Transverse colon (tissue), 4 donors: ENCODE measurements around the gene GMDS. TPM values are rescaled to one million over a fixed set of nuclear protein-coding genes. Genes with fewer than 3 reads are reported as not detected.

Experiments used
- DNase-seq: peaks from one replicate; pipeline ENCODE4 v3.0.0-alpha.2; 2019
- H3K27ac ChIP-seq, 4 donors: fragments of 200-600 bp; sonication (generic); 2 replicates each; pipeline ENCODE4 v1.5.1; 2016 to 2018; ENCODE audit warnings: inconsistent platforms in 4 of 4
- H3K27me3 ChIP-seq: fragments of 200-600 bp; sonication (generic); 2 replicates; pipeline ENCODE4 v1.5.1; 2017; ENCODE audit warnings: inconsistent platforms
- H3K36me3 ChIP-seq, 4 donors: fragments of 200-600 bp; sonication (generic); 2 replicates each; pipeline ENCODE4 v1.5.1; 2017 to 2019; ENCODE audit warnings: inconsistent platforms in 4 of 4
- H3K4me1 ChIP-seq, 4 donors: fragments of 200-600 bp; sonication (generic); 2 replicates each; pipeline ENCODE4 v1.5.1; 2017 to 2020; ENCODE audit warnings: inconsistent platforms in 4 of 4
- H3K4me3 ChIP-seq, 4 donors: fragments of 200-600 bp; sonication (generic); 1 replicate in 1 of 4; 2 replicates in 3 of 4; pipeline versions ENCODE4 v1.5.1 to v1.6.1; 2017 to 2019; ENCODE audit warnings: inconsistent platforms in 4 of 4
- H3K9me3 ChIP-seq, 2 donors: fragments of 200-600 bp; sonication (generic); 2 replicates each; pipeline ENCODE4 v1.5.1; 2017 to 2019; ENCODE audit warnings: inconsistent platforms in 2 of 2
- CTCF ChIP-seq, 5 experiments: fragments of 200-600 bp in 3 of 5; fragments of 450-650 bp in 2 of 5; sonication (generic) in 3 of 5; IDR thresholded peaks; 1 replicate in 2 of 5; 2 replicates in 3 of 5; pipeline ENCODE4 v1.5.1; 2016 to 2017; ENCODE audit warnings: antibody characterized with exemption in 5 of 5, inconsistent platforms in 3 of 5, mild to moderate bottlenecking in 2 of 5, moderate library complexity in 1 of 5
- EP300 ChIP-seq: sonication (generic); formaldehyde crosslinking; IDR thresholded peaks from one replicate; pipeline ENCODE4 v1.6.1; 2017; ENCODE audit warnings: antibody characterized with exemption, low read depth
- POLR2A ChIP-seq: fragments of 450-650 bp; IDR thresholded peaks from one replicate; pipeline ENCODE4 v1.6.1; 2016; ENCODE audit warnings: antibody characterized with exemption, mild to moderate bottlenecking, moderate library complexity
- POLR2AphosphoS5 ChIP-seq, 3 donors: sonication (generic); formaldehyde crosslinking; IDR thresholded peaks; one replicate each; pipeline ENCODE4 v1.6.1; 2016; ENCODE audit warnings: antibody characterized with exemption in 3 of 3
- WGBS, 2 donors: methylation state at CpG; one replicate each; pipeline ENCODE4 v1.1.5; 2018; ENCODE audit warnings: low coverage in 1 of 2; 5-methylcytosine and 5-hydroxymethylcytosine counted together
- in situ Hi-C, 4 donors: fragments of 200-750 bp; cut with MboI; loops; one replicate each; pipeline versions ENCODE4 v1.15.0 to v1.15.1; 2017; ENCODE audit warnings: low sequenced_read_pairs in 3 of 4, low pct_ligation_motif_present in 1 of 4, low pct_unique_long_range_greater_than_20kb in 1 of 4
- intact Hi-C: fragments of 100-400 bp; cut with DNase I; formaldehyde crosslinking; loops from one replicate; pipeline ENCODE4 v1.15.1; 2023; ENCODE audit warnings: low total_unique reads
- total RNA-seq, 4 donors: library from RNA; depleted of rRNA; stranded (reverse); fragments of >200 nt; gene quantifications; one replicate each; pipeline ENCODE4 v1.1.0, GENCODE V29; 2016

GMDS gene
- total RNA-seq, 4 donors from 2014 or later = 66.2 to 546 (median 102) TPM

- in situ Hi-C loops (no loop called here), intact Hi-C loops (loop anchor here (1.0 kb wide), 1 partner anchor 35 kb away; no protein-coding TSS in a partner anchor)
- TF ChIP-seq POLR2A (no peak), EP300 (no peak), CTCF (IDR thresholded peaks at IDR 0.05) (no peak), POLR2AphosphoS5 (IDR thresholded peaks at IDR 0.05) (no peak)
- Histone ChIP-seq H3K27ac (no peak overlapping the region), H3K36me3 (no peaks in the 10 kb centered on the region), H3K4me3 (no peak overlapping the region), H3K4me1 (no peaks in the 10 kb centered on the region), H3K27me3 (no peaks in the 10 kb centered on the region), H3K9me3 (no peaks in the 10 kb centered on the region)
- WGBS, 2 donors = 90 to 92% methylated on average over 5 to 6 of the region's 6 CpGs
- DNase-seq = no peak
These were observed 302.6 kb downstream of the GMDS start for GRCh38 chr6:1942834-1943233.

GRCh38 chr6:1941534-1941933 lies 303.9 kb downstream of the GMDS start:
- 86 to 87% methylated on average over 4 of the region's 4 CpGs for WGBS, 2 donors
- Histone ChIP-seq H3K27me3 (no peaks in the 10 kb centered on the region), H3K36me3 (no peaks in the 10 kb centered on the region), H3K4me3 (no peak overlapping the region), H3K9me3 (no peaks in the 10 kb centered on the region), H3K4me1 (no peaks in the 10 kb centered on the region), H3K27ac (no peak overlapping the region)
- no peak for DNase-seq
- TF ChIP-seq CTCF (IDR thresholded peaks at IDR 0.05) = no peak
- no peak for TF ChIP-seq POLR2AphosphoS5 (IDR thresholded peaks at IDR 0.05)
- intact Hi-C loops (no loop called here), in situ Hi-C loops (no loop called here)

DNA sequence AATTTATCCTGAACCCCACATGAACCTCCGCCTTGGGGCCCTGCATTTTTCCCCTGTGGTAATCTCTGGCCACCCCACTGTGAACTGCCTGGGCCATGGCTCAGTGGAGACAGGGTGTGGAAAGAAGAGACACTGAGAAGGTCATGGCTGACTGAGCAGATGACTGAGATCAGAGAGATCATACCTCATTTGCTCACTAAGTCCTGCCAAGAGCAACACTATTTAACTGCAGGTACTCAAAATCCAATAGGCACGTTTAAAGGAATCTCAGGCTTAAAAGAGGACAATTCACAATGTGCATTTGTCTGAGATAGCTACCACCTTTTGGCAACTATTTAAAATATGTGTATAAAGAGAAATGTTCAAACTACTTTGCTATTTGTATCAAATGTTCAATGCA lies 305.0 kb downstream of the GMDS start:
- H3K4me1 ChIP-seq = no peaks in the 10 kb centered on the region
- no peak overlapping the region for H3K27ac ChIP-seq
- no peaks in the 10 kb centered on the region for H3K36me3 ChIP-seq
- TF ChIP-seq POLR2A = no peak
- no peak for TF ChIP-seq CTCF (IDR thresholded peaks at IDR 0.05)
- TF ChIP-seq EP300 = no peak
- TF ChIP-seq POLR2AphosphoS5 (IDR thresholded peaks at IDR 0.05) = no peak
- in situ Hi-C loops = no loop called here
- DNase-seq = no peak
- intact Hi-C loops = no loop called here
- no peaks in the 10 kb centered on the region for H3K27me3 ChIP-seq
- 79 to 85% methylated on average over 2 of the region's 2 CpGs for WGBS, 2 donors
- no peak overlapping the region for H3K4me3 ChIP-seq
- H3K9me3 ChIP-seq = no peaks in the 10 kb centered on the region

DNA sequence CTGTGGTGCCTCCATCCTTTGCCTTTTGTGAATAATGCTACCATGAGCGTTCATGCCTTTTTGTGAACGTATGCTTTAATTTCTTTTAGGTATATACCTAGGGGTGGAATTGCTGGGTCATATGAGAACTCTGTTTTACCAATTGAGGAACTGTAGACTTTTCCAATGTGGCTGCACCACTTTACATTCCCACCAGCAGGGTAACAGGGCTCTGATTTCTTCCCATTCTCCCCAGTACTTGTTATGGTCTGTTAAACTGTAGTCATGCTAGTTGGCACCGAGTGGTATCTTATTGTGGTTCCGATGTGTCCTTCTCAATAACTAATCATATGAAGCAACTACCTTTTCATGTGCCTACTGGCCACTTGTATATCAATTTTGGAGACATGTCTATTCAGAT lies 312.1 kb downstream of the GMDS start:
- intact Hi-C loops = no loop called here
- Histone ChIP-seq H3K27me3 (no peaks in the 10 kb centered on the region), H3K9me3 (no peaks in the 10 kb centered on the region), H3K27ac (no peak overlapping the region), H3K4me3 (no peak overlapping the region), H3K4me1 (no peaks in the 10 kb centered on the region), H3K36me3 (no peaks in the 10 kb centered on the region)
- DNase-seq = no peak
- TF ChIP-seq EP300 = no peak
- no peak for TF ChIP-seq CTCF (IDR thresholded peaks at IDR 0.05)
- no peak for TF ChIP-seq POLR2AphosphoS5 (IDR thresholded peaks at IDR 0.05)
- TF ChIP-seq POLR2A = no peak
- in situ Hi-C loops = no loop called here
- WGBS, 2 donors = 94% methylated on average over 4 of the region's 4 CpGs
